Neural cell (in vitro differentiated cells): ENCODE data around the gene LLGL2. TPM values are rescaled to one million over a fixed set of nuclear protein-coding genes. Genes with fewer than 3 reads are reported as not detected.

Experiments used
- H2AFZ ChIP-seq: fragments of 200-600, 300-800 bp; sonication (generic), shearing (Covaris generic); 2 replicates; pipeline ENCODE4 v1.6.0; 2014; ENCODE audit warnings: low read depth, mild to moderate bottlenecking, antibody characterized with exemption, low read length, moderate library complexity
- H3F3A ChIP-seq: fragments of 200-600 bp; shearing (Covaris generic); 2 replicates; pipeline ENCODE4 v1.6.1; 2016; ENCODE audit warnings: mild to moderate bottlenecking, moderate library complexity, mixed read lengths, antibody characterized with exemption, low read length; ENCODE audit not compliant: insufficient read depth, poor library complexity, severe bottlenecking
- H3K27ac ChIP-seq: fragments of 200-600, 300-800 bp; sonication (generic), shearing (Covaris generic); 2 replicates; pipeline ENCODE4 v1.5.1; 2014; ENCODE audit warnings: mild to moderate bottlenecking, low read length, moderate library complexity
- H3K27me3 ChIP-seq: fragments of 300-800, 200-600 bp; sonication (generic), shearing (Covaris generic); 2 replicates; pipeline ENCODE4 v1.6.0; 2014; ENCODE audit warnings: mild to moderate bottlenecking, low read depth, low read length, moderate library complexity; ENCODE audit not compliant: insufficient read depth
- H3K36me3 ChIP-seq: fragments of 300-800, 200-600 bp; sonication (generic), shearing (Covaris generic); 2 replicates; pipeline ENCODE4 v1.5.1; 2014; ENCODE audit warnings: mild to moderate bottlenecking, antibody characterized with exemption, low read length, moderate library complexity; ENCODE audit not compliant: insufficient read depth
- H3K4me2 ChIP-seq: fragments of 300-800, 200-600 bp; sonication (generic), shearing (Covaris generic); 2 replicates; pipeline ENCODE4 v1.6.0; 2014; ENCODE audit warnings: mild to moderate bottlenecking, low read length
- H3K4me3 ChIP-seq: fragments of 300-800, 200-600 bp; sonication (generic), shearing (Covaris generic); 2 replicates; pipeline ENCODE4 v1.5.1; 2014; ENCODE audit warnings: mild to moderate bottlenecking, low read length, moderate library complexity
- H3K79me2 ChIP-seq: fragments of 200-600 bp; shearing (Covaris generic); replicated peaks from 2 replicates; pipeline ENCODE4 v1.6.0; 2014; ENCODE audit warnings: mild to moderate bottlenecking, low read length, moderate library complexity; ENCODE audit not compliant: insufficient read depth
- H3K9ac ChIP-seq: fragments of 300-800, 200-600 bp; sonication (generic), shearing (Covaris generic); 2 replicates; pipeline ENCODE4 v1.6.1; 2016; ENCODE audit warnings: mild to moderate bottlenecking, low read length, mixed read lengths
- H3K9me2 ChIP-seq: fragments of 200-600 bp; shearing (Covaris generic); 2 replicates; pipeline ENCODE4 v1.6.1; 2016; ENCODE audit warnings: mild to moderate bottlenecking, low read length, mixed read lengths; ENCODE audit not compliant: insufficient read depth
- H3K9me3 ChIP-seq: fragments of 200-600, 300-800 bp; sonication (generic), shearing (Covaris generic); 2 replicates; pipeline ENCODE4 v1.6.1; 2016; ENCODE audit warnings: mild to moderate bottlenecking, mixed run types, low read length, moderate library complexity, mixed read lengths
- H4K20me1 ChIP-seq: fragments of 200-600 bp; shearing (Covaris generic); 2 replicates; pipeline ENCODE4 v1.6.1; 2016; ENCODE audit warnings: mild to moderate bottlenecking, mixed run types; ENCODE audit not compliant: insufficient read depth
- EP300 ChIP-seq: fragments of 450-650 bp; conservative IDR thresholded peaks from 2 replicates; pipeline ENCODE4 v1.6.1; 2014; ENCODE audit warnings: antibody characterized with exemption, mild to moderate bottlenecking, moderate library complexity; ENCODE audit not compliant: poor library complexity, severe bottlenecking
- EZH2 ChIP-seq: fragments of 200-600, 300-800 bp; shearing (Covaris generic), sonication (generic); IDR thresholded peaks from 2 replicates; pipeline ENCODE4 v1.6.1; 2014; ENCODE audit warnings: antibody characterized with exemption, low read length, borderline replicate concordance, mild to moderate bottlenecking; ENCODE audit not compliant: insufficient read depth, poor library complexity, severe bottlenecking
- MXI1 ChIP-seq: fragments of 450-650 bp; conservative IDR thresholded peaks from 2 replicates; pipeline ENCODE4 v1.6.1; 2014; ENCODE audit warnings: antibody characterized with exemption, mild to moderate bottlenecking; ENCODE audit not compliant: poor library complexity, severe bottlenecking
- POLR2AphosphoS5 ChIP-seq: IDR thresholded peaks from 2 replicates; pipeline ENCODE4 v1.6.1; 2012
- RAD21 ChIP-seq: fragments of 450-650 bp; conservative IDR thresholded peaks from 2 replicates; pipeline ENCODE4 v1.6.1; 2014; ENCODE audit warnings: antibody characterized with exemption, mild to moderate bottlenecking, moderate library complexity
- SMC3 ChIP-seq: fragments of 450-650 bp; conservative IDR thresholded peaks from 2 replicates; pipeline ENCODE4 v1.6.1; 2014; ENCODE audit warnings: antibody characterized with exemption, mild to moderate bottlenecking, moderate library complexity; ENCODE audit not compliant: poor library complexity
- TAF1 ChIP-seq: IDR thresholded peaks from 2 replicates; pipeline ENCODE4 v1.6.1; 2012; ENCODE audit warnings: low read depth
- polyA plus RNA-seq: library from polyadenylated mRNA; depleted of rRNA; stranded (reverse); fragments of >200 nt; gene quantifications from 2 replicates; pipeline ENCODE4 v1.2.3, GENCODE V29; 2014
- TF ChIP-seq, protein P1 (sequence below): fragments of 450-650 bp; IDR thresholded peaks from 2 replicates; pipeline ENCODE4 v1.5.1; 2014; ENCODE audit warnings: antibody characterized with exemption, mild to moderate bottlenecking, moderate library complexity; ENCODE audit not compliant: poor library complexity, severe bottlenecking
- TF ChIP-seq, protein P2 (sequence below): IDR thresholded peaks from 2 replicates; pipeline ENCODE4 v1.6.1; 2012; ENCODE audit warnings: borderline replicate concordance

The LLGL2 gene
- polyA plus RNA-seq, 1 donor from 2014 or later = 0.95 TPM

GRCh38 chr17:75622771-75623273 lies 97.3 kb downstream of the LLGL2 start:
- no peaks in the 10 kb centered on the region for H3K36me3 ChIP-seq
- no peaks in the 10 kb centered on the region for H3K9me2 ChIP-seq
- no peaks in the 10 kb centered on the region for H3K79me2 ChIP-seq
- H3K9ac ChIP-seq = no peak overlapping the region
- no peaks in the 10 kb centered on the region for H3F3A ChIP-seq
- H3K4me2 ChIP-seq = no peak overlapping the region
- no peaks in the 10 kb centered on the region for H4K20me1 ChIP-seq
- H3K27me3 ChIP-seq = no peaks in the 10 kb centered on the region
- no peaks in the 10 kb centered on the region for H3K9me3 ChIP-seq
- TF ChIP-seq SMC3 (no peak), EZH2 (no peak), RAD21 (no peak), POLR2AphosphoS5 (no peak), MXI1 (no peak), TAF1 (no peak), EP300 (no peak)
- TF ChIP-seq, protein P1, sequence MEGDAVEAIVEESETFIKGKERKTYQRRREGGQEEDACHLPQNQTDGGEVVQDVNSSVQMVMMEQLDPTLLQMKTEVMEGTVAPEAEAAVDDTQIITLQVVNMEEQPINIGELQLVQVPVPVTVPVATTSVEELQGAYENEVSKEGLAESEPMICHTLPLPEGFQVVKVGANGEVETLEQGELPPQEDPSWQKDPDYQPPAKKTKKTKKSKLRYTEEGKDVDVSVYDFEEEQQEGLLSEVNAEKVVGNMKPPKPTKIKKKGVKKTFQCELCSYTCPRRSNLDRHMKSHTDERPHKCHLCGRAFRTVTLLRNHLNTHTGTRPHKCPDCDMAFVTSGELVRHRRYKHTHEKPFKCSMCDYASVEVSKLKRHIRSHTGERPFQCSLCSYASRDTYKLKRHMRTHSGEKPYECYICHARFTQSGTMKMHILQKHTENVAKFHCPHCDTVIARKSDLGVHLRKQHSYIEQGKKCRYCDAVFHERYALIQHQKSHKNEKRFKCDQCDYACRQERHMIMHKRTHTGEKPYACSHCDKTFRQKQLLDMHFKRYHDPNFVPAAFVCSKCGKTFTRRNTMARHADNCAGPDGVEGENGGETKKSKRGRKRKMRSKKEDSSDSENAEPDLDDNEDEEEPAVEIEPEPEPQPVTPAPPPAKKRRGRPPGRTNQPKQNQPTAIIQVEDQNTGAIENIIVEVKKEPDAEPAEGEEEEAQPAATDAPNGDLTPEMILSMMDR = no peak
- TF ChIP-seq, protein P2, sequence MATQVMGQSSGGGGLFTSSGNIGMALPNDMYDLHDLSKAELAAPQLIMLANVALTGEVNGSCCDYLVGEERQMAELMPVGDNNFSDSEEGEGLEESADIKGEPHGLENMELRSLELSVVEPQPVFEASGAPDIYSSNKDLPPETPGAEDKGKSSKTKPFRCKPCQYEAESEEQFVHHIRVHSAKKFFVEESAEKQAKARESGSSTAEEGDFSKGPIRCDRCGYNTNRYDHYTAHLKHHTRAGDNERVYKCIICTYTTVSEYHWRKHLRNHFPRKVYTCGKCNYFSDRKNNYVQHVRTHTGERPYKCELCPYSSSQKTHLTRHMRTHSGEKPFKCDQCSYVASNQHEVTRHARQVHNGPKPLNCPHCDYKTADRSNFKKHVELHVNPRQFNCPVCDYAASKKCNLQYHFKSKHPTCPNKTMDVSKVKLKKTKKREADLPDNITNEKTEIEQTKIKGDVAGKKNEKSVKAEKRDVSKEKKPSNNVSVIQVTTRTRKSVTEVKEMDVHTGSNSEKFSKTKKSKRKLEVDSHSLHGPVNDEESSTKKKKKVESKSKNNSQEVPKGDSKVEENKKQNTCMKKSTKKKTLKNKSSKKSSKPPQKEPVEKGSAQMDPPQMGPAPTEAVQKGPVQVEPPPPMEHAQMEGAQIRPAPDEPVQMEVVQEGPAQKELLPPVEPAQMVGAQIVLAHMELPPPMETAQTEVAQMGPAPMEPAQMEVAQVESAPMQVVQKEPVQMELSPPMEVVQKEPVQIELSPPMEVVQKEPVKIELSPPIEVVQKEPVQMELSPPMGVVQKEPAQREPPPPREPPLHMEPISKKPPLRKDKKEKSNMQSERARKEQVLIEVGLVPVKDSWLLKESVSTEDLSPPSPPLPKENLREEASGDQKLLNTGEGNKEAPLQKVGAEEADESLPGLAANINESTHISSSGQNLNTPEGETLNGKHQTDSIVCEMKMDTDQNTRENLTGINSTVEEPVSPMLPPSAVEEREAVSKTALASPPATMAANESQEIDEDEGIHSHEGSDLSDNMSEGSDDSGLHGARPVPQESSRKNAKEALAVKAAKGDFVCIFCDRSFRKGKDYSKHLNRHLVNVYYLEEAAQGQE = no peak
- no peak overlapping the region for H3K27ac ChIP-seq
- no peak overlapping the region for H2AFZ ChIP-seq
- H3K4me3 ChIP-seq = no peak overlapping the region

DNA sequence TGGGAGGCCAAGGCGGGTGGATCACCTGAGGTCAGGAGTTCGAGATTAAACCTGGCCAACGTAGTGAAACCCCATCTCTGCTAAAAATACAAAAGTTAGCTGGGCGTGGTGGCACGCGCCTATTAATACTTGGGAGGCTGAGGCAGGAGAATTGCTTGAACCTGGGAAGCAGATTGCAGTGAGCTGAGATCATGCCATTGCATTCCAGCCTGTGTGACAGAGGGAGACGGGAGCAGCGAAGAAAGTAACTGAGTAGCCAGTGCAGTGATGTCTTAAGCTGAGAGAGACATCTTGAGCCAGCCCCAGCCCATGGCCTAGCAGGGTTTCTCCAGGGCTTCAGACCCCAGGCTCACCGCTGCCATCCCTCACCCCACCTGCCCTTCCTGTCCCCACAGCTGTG lies 97.9 kb downstream of the LLGL2 start:
- H3K36me3 ChIP-seq = no peaks in the 10 kb centered on the region
- H4K20me1 ChIP-seq = no peaks in the 10 kb centered on the region
- TF ChIP-seq RAD21 (no peak), SMC3 (no peak), EZH2 (no peak)
- TF ChIP-seq, protein P2 = no peak
- no peak overlapping the region for H2AFZ ChIP-seq
- no peaks in the 10 kb centered on the region for H3K27me3 ChIP-seq
- H3F3A ChIP-seq = no peaks in the 10 kb centered on the region
- no peak overlapping the region for H3K9ac ChIP-seq
- no peak overlapping the region for H3K4me2 ChIP-seq
- H3K27ac ChIP-seq = no peak overlapping the region
- no peak overlapping the region for H3K4me3 ChIP-seq
- H3K9me3 ChIP-seq = no peaks in the 10 kb centered on the region
- H3K9me2 ChIP-seq = no peaks in the 10 kb centered on the region
- no peaks in the 10 kb centered on the region for H3K79me2 ChIP-seq
